ENCODE results near the gene GRAMD1A.
"Not testable (repeated sequence)": the region's sequence is repeated elsewhere in the genome, so short reads cannot be mapped to it uniquely, and the experiment has no call there.

GRAMD1A gene

DNA sequence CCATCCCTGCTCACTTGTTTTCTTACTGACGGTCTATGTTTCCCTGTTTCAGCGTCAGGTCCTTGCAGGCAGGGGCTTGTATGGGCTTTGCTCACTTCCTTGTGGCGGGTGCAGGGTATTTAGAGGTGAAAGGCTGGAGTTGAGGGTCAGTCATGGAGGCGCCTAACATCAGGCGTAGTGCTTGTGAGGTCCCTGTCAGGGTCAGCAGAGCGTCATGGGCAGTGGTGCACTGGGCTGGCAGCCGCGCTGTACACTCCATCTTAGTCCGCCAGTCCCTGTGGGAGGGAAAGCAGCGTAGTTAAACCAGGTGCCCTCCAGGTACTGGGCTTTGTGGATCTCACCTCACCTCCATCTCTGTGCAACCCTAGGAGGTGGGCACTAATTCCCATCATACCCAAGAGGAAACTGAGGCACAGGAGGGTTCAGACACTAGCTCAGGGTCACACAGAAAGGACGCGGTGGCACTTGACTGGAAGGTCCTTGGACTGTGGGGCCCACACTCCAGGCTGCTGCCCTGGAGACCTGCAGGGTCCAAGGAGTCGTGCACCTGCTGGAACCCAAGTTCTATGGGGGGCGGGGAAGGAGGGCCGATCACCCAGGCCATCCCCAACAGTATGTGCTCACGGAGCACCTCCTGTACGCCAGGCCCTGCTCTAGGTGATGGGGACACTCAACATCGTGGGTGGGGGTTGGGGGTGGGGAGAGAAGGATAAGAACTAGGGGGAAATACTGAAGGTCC, 4.6 kb downstream of the GRAMD1A start:
- DNase-seq, result no peak

DNA sequence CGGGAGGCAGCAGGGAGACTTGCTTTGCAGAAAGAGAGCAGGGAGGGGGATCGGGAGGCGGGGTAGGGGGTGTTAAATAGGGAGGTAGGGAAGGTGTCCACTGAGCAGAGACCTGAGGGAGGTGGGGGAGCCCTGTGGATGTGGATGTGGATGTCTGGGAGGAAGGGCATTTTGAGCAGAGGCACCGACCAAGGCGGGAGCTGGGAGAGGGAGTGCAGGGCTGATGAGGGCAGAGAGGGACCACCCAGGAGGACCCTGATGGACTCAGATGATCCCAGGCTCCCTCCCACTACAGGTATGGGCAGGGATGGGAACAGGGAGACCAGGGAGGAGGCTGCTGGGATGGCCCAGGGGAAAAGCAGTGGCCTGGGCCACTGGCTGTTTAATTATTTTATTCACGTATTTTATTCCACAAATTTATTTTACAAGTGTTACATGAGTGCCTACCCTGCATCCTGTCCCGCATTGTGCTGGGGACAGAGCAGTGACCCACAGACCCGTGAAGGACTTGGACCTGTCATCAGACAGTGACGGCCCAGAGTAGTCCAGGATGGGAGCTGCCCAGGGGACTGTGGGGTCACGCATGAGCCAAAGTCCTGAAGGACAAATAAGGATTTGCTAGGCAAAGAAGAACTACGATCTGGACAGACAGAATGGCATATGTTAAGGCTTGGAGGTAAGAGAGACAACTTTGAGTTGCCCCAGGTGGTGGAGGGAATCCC, 5.3 kb downstream of the GRAMD1A start:
- DNase-seq, result no peak

DNA sequence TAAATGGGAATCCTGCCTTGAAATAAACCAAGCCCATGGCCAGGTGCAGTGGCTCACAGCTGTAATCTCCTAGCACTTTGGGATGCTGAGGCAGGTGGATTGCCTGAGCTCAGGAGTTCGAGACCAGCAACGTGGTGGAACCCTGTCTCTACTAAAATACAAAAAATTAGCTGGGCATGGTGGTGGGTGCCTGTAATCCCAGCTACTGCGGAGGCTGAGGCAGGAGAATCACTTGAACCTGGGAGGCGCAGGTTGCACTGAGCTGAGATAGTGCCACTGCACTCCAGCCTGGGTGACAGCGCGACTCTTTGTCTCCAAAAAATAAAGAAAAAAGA, 5.9 kb downstream of the GRAMD1A start:
- DNase-seq, result not testable (repeated sequence)

DNA sequence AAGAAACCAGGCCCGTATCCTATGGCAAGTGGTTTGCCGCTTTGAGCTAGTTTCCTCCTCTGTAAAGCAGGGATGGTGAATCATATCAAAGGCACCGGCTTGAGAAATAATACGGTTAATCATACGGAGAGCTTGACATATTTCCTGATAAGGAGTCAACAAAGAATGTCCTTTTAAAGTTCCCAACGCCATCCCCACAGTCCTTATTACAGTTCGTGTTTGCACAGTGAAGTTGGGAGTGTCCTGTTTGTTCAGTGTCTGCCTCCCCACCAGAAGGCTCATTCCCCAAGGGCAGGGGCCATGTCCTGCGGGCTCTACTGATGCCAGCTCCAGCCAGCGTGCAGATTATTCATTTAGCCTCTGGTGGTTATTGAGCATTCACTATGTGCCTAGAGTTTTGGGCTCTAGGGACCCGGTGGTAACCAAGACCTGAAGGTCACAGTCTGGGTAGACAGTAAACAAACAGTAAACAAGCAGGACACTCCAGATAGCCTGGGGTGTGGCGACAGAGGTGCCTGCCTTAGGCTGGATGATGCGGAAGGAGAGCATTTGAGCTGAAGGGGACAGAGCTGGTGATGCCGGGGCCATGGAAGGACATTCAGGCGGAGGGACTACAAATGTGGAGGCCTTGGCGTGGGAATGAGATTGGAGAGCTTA, 6.3 kb downstream of the GRAMD1A start:
- DNase-seq, result no peak

DNA sequence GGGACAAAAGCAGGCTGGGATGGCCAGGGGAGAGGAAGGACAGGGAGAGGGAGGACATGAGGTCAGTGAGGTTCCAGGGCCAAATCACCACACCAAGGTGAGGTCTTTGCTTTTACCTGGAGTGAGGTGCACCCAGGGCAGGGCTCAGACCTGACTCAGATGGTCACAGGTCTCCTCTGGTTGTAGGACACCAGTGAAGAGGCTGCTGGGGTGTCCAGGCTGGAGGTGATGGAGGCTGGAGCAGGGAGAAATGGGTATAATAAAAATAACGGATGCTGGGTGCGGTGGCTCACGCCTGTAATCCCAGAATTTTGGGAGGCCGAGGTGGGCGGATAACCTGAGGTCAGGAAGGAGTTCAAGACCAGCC, 6.9 kb downstream of the GRAMD1A start:
- no peak for DNase-seq

DNA sequence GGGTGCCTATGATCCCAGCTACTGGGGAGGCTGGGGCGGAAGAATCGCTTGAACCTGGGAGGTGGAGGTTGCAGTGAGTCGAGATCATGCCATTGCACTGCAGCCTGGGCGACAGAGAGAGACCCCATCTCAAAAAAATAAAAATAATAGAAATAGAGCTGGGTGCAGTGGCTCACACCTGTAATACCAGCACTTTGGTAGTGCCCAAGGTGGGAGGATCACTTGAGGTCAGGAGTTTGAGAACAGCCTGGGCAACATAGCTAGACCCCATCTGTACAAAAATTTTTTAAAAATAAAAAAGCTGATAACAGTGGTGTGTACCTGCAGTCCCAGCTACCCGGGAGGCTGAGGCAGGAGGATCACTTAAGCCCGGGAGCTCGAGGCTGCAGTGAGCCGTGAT, 7.3 kb downstream of the GRAMD1A start:
- DNase-seq, result not testable (repeated sequence)

DNA sequence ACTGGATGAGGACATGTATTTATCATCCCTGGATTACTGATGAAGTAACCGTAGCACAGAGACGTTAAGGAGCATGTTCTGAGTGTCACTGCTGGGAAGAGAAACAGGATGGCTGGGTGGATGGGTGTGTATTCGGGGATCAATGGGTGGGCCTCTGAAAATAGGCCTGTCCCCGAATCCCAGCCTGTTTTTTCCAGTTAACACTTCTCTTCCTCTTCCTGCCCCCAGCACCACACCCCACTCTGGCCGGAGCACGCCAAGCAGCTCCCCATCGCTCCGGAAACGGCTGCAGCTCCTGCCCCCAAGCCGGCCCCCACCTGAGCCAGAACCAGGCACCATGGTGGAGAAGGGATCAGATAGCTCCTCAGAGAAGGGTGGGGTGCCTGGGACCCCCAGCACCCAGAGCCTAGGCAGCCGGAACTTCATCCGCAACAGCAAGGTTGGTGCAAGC, 8.8 kb downstream of the GRAMD1A start:
- DNase-seq, result no peak

DNA sequence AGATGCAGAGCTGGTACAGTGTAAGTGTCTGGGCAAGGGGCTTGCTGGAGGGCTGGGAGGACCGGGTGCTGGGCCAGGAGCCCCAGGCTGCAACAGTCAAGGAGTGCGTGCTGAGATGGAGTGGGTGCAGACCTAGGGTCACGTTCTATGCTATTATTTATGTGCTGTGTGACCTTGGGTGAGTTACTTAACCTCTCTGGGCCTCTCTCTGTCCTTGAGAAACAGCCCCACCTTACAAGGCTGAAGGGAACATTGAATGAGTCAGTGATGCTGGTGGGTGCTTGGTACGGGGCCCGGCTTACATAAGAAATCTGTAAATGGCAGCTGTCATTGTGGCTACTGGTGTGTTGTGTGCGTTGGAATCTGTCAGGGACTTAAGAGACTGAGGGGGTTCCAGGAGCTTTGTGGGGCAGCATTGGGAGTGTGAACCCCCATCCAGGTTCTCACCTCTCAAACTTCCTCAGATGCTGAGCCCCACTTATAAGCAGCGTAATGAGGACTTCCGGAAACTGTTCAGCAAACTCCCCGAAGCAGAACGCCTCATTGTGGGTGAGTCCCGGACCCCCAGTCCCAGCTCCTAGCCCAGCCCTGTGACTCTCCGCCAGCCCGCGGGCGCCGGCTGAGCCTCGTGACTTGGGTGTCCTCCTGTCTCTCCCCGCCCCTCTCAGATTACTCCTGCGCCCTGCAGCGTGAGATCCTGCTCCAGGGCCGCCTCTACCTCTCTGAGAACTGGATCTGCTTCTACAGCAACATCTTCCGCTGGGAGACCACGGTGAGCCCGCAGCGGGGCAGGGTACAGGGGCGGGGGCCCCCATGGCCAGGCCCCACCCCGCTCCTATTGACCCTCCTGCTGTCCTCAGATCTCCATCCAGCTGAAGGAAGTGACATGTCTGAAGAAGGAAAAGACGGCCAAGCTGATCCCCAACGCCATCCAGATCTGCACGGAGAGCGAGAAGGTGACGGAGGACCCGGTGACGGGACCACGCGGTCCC, 9.6 kb downstream of the GRAMD1A start:
- DNase-seq, result no peak

DNA sequence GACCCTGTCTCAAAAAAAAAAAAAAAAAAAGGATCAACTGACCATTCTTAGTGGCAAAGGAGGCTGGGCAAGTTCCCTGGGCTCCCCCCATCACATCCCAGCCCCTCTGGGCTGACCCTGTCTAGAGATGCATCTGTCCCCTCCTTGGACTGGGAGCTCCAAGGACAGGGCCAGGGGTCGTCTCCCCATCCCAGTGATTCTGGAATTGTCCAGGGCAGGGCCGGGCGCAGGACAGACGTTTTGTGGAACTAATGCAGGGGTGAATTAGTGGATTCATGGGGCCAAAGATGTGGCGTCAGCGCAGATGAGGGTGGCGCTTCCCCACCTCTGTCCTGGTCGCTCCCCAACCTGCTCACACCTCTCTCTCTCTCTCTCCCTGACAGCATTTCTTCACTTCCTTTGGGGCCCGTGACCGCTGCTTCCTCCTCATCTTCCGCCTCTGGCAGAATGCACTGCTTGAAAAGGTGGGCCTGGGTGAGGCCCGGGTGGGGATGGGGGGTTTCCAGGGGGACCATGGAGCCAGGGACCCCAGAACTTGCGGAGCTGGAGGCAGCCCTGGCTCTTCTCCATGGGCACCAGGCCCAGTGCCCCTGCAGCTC, 11.1 kb downstream of the GRAMD1A start:
- no peak for DNase-seq

DNA sequence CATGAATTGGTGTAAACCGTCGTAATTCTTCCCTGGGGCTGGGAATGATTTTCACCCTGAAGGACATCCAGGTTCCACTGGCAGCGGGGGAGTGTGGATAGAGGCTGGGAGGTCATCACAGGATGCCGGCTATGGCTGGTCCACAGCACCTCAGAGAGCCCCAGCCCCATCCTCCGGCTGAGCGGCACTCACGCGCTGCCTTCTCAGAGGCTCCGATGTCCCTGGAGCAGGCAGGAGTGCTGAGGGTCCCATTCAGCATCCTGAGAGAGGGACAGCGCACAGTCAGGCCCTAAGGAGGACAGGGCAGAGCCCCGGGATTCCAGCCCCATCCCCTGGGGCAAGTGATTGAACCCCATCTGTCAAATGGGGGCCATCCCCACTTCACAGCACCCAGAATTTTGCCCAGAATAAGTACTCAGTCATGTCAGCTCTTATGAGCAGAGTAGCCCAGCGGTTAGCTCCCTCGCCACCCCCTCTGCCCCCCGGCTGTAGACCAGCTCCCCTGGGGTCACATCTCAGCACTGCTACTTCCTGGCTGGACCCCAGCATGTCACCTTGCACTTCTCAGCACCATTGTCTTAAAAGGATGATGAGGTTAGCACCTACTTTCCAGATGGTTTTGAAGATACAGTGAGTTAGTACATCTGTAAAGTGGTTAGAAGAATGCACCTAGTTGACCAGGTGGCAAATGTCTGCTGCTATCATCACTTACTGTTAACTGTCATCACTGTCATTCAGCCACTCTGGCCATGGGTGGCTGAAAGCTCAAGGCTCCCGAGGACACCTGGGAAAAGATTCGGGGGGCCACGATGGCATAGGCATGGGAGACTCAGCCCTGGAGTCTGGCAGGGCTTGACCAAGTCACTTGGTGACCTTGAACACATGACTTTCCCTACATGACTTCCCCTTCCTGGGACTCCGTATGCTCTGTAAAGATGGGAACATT, 11.9 kb downstream of the GRAMD1A start:
- DNase-seq, result no peak

DNA sequence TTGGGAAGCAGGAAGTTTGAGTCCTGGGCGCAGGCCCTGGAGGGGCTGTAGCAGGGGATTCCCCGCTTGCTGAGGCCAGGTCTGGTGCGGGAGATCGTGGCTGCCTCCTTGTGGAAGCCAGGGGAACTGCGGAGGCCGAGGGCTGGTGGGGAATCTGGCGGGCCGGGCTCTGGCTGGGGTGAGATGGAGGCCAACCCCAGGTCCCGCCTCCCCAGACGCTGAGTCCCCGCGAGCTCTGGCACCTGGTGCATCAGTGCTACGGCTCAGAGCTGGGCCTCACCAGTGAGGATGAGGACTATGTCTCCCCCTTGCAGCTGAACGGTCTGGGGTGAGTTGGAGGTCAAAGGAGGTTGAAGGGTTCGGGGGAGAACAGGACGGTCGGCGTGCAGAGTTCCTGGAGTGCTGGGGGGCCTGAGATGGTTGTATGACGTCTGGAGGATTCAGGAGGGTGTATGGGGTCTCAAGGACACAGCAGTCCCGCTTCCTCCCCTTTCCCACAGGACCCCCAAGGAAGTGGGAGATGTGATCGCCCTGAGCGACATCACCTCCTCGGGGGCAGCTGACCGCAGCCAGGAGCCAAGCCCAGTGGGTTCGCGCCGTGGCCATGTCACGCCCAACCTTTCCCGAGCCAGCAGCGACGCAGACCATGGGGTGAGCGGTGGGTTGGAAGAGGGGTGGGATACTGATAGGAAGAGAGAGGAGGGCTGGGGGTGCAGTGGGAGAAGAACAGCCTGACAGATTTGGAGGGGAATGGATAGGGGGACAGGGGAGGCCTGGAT, 13.1 kb downstream of the GRAMD1A start:
- DNase-seq, result peak; percentile 73 to 90

DNA sequence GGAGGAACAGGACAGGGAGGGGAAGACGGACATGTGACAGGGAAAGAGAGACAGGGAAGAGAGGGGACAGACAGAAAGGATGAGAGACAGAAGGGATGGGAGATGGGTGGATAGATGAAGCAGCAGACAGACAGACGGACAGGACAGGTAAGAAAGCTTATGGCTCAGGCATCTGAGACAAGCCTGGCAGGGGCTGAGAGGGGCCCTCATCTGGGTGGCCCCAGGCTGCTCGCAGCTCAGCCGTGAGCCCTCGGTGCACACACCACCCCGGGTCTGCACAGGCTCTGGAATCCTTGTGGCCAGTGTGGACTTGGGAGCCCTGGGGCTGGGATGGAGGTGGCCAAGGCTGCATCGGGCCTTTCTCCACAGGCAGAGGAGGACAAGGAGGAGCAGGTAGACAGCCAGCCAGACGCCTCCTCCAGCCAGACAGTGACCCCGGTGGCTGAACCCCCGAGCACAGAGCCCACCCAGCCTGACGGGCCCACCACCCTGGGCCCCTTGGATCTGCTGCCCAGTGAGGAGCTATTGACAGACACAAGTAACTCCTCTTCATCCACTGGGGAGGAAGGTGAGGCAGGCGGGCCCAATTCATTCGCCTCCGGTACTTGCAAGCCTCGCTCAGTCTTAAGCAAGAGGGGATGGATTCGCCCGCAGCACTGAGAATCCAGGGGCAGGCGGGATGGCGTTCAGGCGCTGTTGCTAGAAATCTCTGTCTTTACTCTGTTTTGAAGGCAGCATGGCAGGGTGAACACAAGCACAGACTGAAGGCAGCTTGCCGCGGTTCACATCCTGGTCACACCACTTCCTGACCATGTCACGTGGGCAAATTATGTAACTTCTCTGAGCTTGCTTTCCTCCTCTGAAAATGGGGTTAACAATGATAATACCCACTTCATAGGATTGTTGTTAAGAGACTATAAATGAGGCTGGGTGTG, 14.0 kb downstream of the GRAMD1A start:
- DNase-seq, result peak; percentile 45 to 69

DNA sequence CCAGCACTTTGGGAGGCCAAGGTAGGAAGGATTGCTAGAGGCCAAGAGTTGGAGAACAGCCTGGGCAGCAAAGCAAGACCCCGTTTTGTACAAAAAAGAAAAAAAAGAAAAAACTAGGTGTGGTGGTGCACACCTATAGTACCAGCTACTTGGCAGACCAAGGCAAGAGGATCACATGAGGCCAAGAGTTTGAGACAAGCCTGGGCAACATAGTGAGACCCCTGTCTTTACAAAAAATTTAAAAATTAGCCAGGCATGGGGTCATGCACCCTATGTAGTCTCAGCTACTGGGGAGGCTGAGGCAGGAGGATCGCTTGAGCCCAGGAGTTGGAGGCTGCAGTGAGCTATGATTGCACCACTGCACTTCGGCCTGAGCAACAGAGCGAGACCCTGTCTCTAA, 14.7 kb downstream of the GRAMD1A start:
- DNase-seq, result not testable (repeated sequence)

DNA sequence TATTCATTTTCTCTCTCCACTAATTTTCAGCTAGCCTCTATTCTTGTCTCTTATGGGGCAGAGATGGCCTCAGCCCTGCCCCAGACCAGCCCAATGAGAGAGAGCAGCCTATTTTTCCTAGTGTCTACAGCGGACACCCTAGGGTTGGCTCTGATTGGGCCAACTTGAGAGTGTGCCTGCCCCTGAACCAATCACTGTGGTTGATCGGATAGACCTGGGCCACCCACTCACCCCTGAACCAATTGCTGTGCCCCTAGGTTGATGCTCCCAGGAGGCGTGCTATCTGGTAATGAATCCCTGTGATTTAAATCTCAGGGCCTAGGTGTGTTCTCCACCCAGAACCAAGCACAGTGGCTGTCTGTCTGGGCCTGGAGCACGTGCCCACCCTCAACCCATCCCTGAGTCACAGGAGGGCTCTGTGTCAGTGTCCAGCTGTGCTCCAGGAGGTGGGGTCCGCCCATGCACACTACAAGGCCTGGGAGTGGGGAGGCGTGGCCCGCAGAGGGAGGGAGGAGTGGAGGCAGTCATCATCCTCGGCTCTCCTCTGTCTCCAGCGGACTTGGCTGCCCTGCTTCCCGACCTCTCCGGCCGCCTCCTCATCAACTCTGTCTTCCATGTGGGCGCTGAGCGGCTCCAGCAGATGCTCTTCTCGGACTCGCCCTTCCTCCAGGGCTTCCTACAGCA, 15.3 kb downstream of the GRAMD1A start:
- DNase-seq, result no peak

DNA sequence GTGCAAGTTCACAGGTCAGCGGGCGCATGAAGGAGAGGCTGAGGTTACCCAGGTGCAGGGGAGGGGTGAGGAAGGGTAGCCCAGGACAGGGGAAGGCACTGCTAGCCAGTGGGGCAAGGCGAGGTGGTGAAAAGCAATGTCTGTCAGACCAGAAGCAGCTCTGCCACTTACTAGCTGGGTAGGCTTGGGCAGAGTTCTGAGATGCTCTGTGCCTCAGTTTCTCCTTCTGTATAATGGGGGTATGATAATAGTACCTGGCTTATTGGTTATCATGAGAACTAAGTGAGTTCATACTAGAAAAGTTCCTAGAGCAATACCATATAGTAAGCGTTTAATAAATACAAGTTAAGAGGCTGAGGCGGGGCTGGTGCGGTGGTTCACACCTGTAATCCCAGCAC, 15.8 kb downstream of the GRAMD1A start:
- DNase-seq, result no peak

DNA sequence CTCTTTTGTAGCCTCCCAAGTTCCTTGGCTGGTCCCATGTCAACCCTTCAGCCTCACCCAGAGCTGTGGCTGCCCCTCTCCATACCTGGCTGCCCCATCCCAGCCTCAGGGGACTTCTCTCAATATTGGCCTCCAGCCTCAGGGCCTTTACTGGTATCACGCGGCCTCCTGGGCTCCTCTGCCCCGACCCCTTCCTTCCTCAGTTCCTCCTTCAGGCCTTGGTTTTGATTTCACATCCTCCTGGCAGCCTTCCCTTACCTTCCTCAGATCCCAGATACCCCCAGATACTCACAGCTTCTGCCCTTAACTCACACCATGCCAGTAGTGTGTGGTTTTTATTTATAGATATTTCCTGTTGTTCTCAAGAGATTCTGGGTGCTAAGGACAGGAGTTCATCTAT, 17.4 kb downstream of the GRAMD1A start:
- DNase-seq, result no peak

DNA sequence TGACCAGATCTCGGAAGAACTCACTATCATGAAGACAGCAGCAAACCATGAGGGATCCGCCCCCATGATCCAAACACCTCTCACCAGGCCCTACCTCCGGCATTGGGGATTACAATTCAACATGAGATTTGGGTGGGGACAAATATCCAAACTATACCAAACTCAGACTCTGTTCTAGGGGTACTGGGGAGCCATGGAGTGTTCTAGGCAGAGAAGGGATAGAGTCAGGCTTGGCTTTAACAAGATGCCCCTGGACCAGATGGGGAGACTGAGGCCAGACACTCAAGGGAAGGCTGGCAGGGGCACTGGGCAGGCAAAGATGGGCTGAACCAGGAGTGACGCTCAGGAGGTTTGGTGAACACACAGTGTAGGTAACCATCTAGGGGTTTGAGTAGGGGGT, 18.3 kb downstream of the GRAMD1A start:
- no peak for DNase-seq

DNA sequence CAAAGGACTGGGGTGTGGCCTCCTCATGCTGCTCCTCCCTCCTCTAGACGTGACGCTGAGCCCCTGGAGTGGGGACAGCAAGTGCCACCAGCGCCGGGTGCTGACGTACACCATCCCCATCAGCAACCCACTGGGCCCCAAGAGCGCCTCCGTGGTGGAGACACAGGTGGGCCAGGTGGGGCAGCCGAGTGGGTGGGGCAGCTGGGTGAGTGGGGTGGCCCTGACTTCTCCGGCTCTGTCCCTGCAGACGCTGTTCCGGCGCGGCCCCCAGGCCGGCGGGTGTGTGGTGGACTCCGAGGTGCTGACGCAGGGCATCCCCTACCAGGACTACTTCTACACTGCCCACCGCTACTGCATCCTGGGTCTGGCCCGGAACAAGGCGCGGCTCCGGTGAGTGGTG, 19.0 kb downstream of the GRAMD1A start:
- no peak for DNase-seq

DNA sequence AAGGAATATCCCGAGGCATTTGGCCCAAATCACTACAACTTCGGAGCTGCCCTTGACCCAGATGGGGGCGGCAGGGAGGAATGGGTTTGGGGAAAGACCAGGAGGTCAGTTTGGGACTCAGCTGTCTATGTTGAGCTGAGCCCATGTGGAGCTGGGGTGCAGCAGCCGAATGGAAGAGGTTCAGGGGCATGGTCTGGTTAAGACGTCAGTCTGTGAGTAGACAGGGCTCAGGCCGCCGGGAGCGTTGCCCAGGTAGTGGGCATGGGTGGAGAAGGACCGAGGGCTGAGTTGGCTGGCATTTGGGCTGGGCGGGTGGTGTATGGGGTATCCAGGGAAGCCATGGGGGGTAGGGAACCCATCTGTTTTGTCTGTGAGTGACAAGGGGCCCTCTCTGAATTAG, 20.9 kb downstream of the GRAMD1A start:
- DNase-seq, result no peak
